ENCODE data around the gene RFX2.

- TF ChIP-seq CTCF (IDR thresholded peaks at IDR 0.05; ENCODE audit: insufficient read depth, low read length, poor library complexity, severe bottlenecking), result no peak
- TF ChIP-seq EZH2phosphoT487 (conservative IDR thresholded peaks at IDR 0.05; ENCODE audit: low read length), result no peak
Observed at GRCh38 chr19:6012426-6013170, 97.7 kb downstream of the RFX2 start.
